Smooth muscle cell (in vitro differentiated cells): Measurements from ENCODE around the gene LRRC4C. TPM values are rescaled to one million over a fixed set of nuclear protein-coding genes. Genes with fewer than 3 reads are reported as not detected.

ENCODE experiments used
- DNase-seq: peaks from one replicate; lab custom pipeline; 2025; ENCODE audit not compliant: unreplicated experiment; lab: John Stamatoyannopoulos, UW
- H2AFZ ChIP-seq: fragments of 200-600 bp; sonication (generic); 2 replicates; pipeline ENCODE4 v1.6.0; 2016; ENCODE audit warnings: antibody characterized with exemption, low read depth, mild to moderate bottlenecking
- H3F3A ChIP-seq: fragments of 200-600 bp; sonication (generic); 2 replicates; pipeline ENCODE4 v1.6.0; 2017; ENCODE audit warnings: antibody characterized with exemption, low read depth
- H3K27ac ChIP-seq: fragments of 200-600 bp; sonication (generic); 2 replicates; pipeline ENCODE4 v1.5.1; 2016; ENCODE audit warnings: low read depth, mild to moderate bottlenecking
- H3K27me3 ChIP-seq: fragments of 200-600 bp; sonication (generic); 2 replicates; pipeline ENCODE4 v1.6.1; 2016; ENCODE audit warnings: low read depth, mild to moderate bottlenecking
- H3K36me3 ChIP-seq: fragments of 200-600 bp; sonication (generic); 2 replicates; pipeline ENCODE4 v1.5.1; 2016; ENCODE audit warnings: low read depth
- H3K4me1 ChIP-seq: fragments of 200-600 bp; sonication (generic); 2 replicates; pipeline ENCODE4 v1.5.1; 2016; ENCODE audit warnings: low read depth
- H3K4me2 ChIP-seq: fragments of 200-600 bp; sonication (generic); 2 replicates; pipeline ENCODE4 v1.6.0; 2016; ENCODE audit warnings: mild to moderate bottlenecking
- H3K4me3 ChIP-seq: fragments of 200-600 bp; sonication (generic); 2 replicates; pipeline ENCODE4 v1.5.1; 2016; ENCODE audit warnings: mild to moderate bottlenecking
- H3K79me2 ChIP-seq: fragments of 200-600 bp; sonication (generic); 2 replicates; pipeline ENCODE4 v1.6.0; 2016; ENCODE audit warnings: low read depth, mild to moderate bottlenecking
- H3K9ac ChIP-seq: fragments of 200-600 bp; sonication (generic); 2 replicates; pipeline ENCODE4 v1.6.0; 2016; ENCODE audit warnings: low read depth
- H3K9me3 ChIP-seq: fragments of 200-600 bp; sonication (generic); replicated peaks from 2 replicates; pipeline ENCODE4 v1.5.1; 2016; ENCODE audit warnings: low read depth
- H4K20me1 ChIP-seq: fragments of 200-600 bp; sonication (generic); 2 replicates; pipeline ENCODE4 v1.6.0; 2016; ENCODE audit warnings: low read depth
- CTCF ChIP-seq: fragments of 200-600 bp; sonication (generic); IDR thresholded peaks from 2 replicates; pipeline ENCODE4 v1.5.1; 2017; ENCODE audit warnings: borderline replicate concordance, mild to moderate bottlenecking, antibody characterized with exemption; ENCODE audit not compliant: insufficient read depth, poor library complexity, severe bottlenecking
- WGBS: methylation state at CpG from one replicate; pipeline ENCODE4 v1.1.7; 2016; ENCODE audit warnings: low lambda C conversion rate; 5-methylcytosine and 5-hydroxymethylcytosine counted together
- polyA plus RNA-seq: library from polyadenylated mRNA; unstranded; fragments of >200 nt; fragmentation: Nextera tagmentation; extraction: Ambion mirVana; gene quantifications from 2 replicates; pipeline ENCODE4 v1.2.1, GENCODE V29; 2016
- total RNA-seq: library from RNA; depleted of rRNA; stranded (reverse); fragments of >200 nt; gene quantifications from 2 replicates; pipeline ENCODE4 v1.2.3, GENCODE V29; 2014

LRRC4C gene
- total and polyA plus RNA-seq, 2 experiments from 2014 or later, result 7.3 to 10.1 TPM

DNA sequence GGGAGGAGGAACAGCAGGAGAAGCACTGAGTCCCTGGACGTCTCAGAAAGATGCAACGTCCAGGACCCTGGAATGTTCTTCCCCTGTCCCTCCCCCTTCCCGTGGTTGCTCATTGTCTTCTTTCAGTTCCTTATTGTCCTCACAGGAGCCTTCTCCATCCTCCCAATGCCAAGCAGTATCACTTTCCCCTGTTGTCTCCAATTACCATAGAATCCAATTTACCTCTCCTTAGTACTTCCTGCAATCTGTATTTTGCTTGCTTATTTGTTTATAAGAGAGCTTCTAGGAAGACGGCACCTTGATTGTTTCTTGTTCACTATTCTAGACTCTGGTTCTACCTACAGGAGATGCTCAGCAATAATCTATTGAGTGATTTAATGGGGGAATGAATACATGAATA is 1273.7 kb downstream of the LRRC4C start:
- DNase-seq, result no peak
- Histone ChIP-seq H3K79me2 (no peaks in the 10 kb centered on the region), H3K4me2 (no peak overlapping the region), H3K9ac (no peak overlapping the region), H4K20me1 (no peaks in the 10 kb centered on the region), H3K27ac (no peak overlapping the region), H3K27me3 (no peaks in the 10 kb centered on the region), H3K9me3 (no peaks in the 10 kb centered on the region), H3K4me3 (no peak overlapping the region), H3F3A (no peaks in the 10 kb centered on the region), H2AFZ (no peak overlapping the region), H3K36me3 (no peaks in the 10 kb centered on the region), H3K4me1 (peaks cover 6% of the 10 kb centered on the region)
- WGBS, result 83% methylated on average over 4 of the region's 4 CpGs
- TF ChIP-seq CTCF, result no peak

GRCh38 chr11:40183073-40184064 is 1276.1 kb downstream of the LRRC4C start:
- H4K20me1 ChIP-seq, result no peaks in the 10 kb centered on the region
- H3K9ac ChIP-seq, result no peak overlapping the region
- no peaks in the 10 kb centered on the region for H3K9me3 ChIP-seq
- no peak for DNase-seq
- H3K27me3 ChIP-seq, result no peaks in the 10 kb centered on the region
- no peak overlapping the region for H3K27ac ChIP-seq
- no peak overlapping the region for H3K4me3 ChIP-seq
- no peaks in the 10 kb centered on the region for H3F3A ChIP-seq
- TF ChIP-seq CTCF, result no peak
- H3K79me2 ChIP-seq, result no peaks in the 10 kb centered on the region
- 86% methylated on average over 5 of the region's 5 CpGs for WGBS
- H2AFZ ChIP-seq, result no peak overlapping the region
- no peak overlapping the region for H3K4me2 ChIP-seq
- H3K4me1 ChIP-seq, result peaks cover 6% of the 10 kb centered on the region
- no peaks in the 10 kb centered on the region for H3K36me3 ChIP-seq

DNA sequence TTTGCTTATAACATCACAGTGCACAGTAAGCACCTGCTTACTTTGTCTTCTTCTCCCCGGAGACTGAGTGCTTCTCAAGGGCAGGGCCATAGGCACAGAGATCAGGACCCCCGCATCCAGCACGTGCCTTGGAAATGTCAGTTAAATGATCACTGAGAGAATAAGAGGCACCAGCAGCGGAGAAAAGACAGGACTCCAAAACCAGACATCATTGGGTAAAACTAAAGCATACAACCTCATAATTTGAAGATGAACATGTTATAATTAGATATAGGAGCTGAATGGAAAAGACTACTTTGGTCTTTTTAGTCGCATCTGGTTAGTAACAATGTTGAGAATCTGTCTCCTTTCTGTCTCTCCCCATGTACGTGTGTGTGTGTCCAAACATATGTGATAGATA is 1279.9 kb downstream of the LRRC4C start:
- H3K4me3 ChIP-seq, result no peak overlapping the region
- 95% methylated on average over 6 of the region's 6 CpGs for WGBS
- no peak overlapping the region for H3K9ac ChIP-seq
- no peak overlapping the region for H3K4me2 ChIP-seq
- H3K4me1 ChIP-seq, result no peaks in the 10 kb centered on the region
- no peak overlapping the region for H2AFZ ChIP-seq
- no peaks in the 10 kb centered on the region for H3F3A ChIP-seq
- no peaks in the 10 kb centered on the region for H3K36me3 ChIP-seq
- no peaks in the 10 kb centered on the region for H3K9me3 ChIP-seq
- no peak for DNase-seq
- no peaks in the 10 kb centered on the region for H4K20me1 ChIP-seq
- no peak overlapping the region for H3K27ac ChIP-seq
- H3K79me2 ChIP-seq, result no peaks in the 10 kb centered on the region
- TF ChIP-seq CTCF, result no peak
- no peaks in the 10 kb centered on the region for H3K27me3 ChIP-seq
